DMS79 (cell line): ENCODE results near the gene SGMS1.
"Not testable (repeated sequence)": the region's sequence is repeated elsewhere in the genome, so short reads cannot be mapped to it uniquely, and the experiment has no call there.

Source experiments
- DNase-seq: peaks from one replicate; lab custom pipeline; 2025; lab: John Stamatoyannopoulos, UW

Gene SGMS1

DNA sequence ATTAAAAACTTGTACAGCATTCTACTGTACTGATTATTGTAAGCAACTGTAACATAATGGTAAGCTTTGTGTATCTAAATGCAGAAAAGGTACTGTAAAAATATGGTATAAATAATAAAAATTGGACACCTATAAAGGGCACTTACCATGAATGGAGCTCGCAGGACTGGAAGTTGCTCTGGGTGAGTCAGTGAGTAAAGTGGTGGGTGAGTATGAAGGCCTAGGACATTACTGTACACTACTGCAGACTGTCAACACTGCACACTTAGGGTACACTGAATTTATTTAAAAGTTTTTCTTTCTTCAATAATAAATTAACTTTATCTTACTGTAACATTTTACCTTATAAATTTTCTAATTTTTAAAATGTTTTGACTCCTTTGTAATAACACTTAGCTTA is 253.8 kb downstream of the SGMS1 start:
- DNase-seq, result no peak

DNA sequence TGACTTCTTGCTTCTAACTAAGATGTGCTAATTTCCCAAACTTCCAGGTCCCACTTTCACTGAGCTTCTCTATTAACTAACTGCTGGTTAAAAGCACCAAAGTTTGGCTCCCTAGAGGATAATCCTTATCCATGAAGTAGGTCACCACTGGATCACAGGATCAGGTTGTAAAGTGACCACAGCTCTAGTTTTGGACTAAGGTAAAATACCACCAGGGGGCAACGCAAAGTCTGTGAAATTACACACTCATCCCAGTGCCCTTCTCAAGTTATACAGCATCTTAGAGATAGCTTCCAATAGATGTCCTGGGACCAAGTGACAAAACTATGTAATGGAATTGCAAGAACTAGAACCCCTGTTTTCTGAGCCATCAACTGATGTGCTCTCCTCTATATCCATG is 256.0 kb downstream of the SGMS1 start:
- DNase-seq, result no peak

DNA sequence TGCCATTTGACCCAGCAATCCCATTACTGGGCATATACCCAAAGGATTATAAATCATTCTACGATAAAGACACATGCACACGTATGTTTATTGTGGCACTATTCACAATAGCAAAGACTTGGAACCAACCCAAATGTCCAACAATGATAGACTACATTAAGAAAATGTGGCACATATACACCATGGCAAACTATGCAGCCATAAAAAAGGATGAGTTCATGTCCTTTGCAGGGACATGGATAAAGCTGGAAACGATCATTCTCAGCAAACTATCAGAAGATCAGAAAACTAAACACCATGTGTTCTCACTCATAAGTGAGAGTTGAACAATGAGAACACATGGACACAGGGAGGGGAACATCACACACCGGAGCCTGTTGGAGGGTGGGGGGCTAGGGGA is 257.3 kb downstream of the SGMS1 start:
- DNase-seq, result not testable (repeated sequence)

DNA sequence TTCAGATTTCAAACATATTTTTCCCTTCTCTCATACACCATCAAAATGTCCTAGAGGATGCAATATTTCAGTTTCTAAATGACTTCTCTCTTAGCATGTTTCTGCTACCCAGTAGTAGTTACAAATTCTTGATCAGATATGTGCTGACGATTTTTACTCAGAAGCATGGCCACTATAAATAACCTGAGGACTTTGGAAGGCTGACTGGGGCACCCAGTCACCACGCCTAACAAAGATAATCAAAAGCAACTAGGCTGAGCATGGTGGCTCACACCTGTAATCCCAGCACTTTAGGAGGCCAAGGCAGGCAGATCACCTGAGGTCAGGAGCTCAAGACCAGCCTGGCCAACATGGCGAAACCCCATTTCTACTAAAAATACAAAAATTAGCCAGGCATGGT is 259.0 kb downstream of the SGMS1 start:
- DNase-seq, result not testable (repeated sequence)

DNA sequence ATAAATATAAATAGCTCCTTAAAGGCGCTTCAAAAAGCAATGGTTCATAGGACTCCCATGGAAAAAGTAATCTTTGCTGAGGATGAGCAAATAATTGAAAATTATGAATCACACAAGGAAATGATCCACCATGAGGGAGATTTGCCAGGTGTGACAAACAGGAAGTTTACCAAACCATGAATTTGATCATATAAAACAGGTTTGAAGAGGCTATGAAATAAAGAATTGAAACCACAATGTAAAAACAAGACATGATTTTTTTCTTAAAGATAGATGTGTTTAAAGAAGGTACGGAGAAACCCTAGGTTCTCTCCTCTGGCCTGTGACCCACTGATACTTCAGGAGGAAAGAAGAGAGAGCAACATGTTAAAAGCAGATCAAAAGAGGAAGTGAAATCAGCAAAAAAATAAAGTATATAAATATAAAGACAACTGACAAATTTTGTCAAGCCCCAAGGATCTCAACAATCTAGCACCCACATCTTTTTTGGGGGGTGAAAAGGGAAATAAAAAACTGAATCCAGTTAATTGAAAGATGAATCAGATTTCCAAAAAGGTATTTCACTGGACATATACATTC is 261.1 kb downstream of the SGMS1 start:
- no peak for DNase-seq

DNA sequence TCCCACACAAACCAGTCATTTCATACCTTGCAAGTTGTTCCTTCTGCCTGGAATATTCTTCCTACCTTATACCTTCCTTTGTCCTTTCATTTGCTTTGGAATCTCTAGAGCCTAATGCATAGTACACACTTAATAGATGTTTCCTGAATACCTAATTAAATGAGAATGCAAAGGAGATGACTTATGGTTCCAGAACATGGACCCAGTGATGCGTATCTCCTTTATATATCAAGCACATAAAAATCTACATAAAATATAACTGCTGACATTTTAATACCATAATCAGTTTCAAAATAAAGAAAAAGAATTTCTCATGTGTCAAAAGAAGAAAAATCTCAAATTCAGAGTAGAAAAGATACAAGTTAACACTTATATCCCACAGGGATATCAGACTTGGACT is 261.8 kb downstream of the SGMS1 start:
- DNase-seq, result no peak

DNA sequence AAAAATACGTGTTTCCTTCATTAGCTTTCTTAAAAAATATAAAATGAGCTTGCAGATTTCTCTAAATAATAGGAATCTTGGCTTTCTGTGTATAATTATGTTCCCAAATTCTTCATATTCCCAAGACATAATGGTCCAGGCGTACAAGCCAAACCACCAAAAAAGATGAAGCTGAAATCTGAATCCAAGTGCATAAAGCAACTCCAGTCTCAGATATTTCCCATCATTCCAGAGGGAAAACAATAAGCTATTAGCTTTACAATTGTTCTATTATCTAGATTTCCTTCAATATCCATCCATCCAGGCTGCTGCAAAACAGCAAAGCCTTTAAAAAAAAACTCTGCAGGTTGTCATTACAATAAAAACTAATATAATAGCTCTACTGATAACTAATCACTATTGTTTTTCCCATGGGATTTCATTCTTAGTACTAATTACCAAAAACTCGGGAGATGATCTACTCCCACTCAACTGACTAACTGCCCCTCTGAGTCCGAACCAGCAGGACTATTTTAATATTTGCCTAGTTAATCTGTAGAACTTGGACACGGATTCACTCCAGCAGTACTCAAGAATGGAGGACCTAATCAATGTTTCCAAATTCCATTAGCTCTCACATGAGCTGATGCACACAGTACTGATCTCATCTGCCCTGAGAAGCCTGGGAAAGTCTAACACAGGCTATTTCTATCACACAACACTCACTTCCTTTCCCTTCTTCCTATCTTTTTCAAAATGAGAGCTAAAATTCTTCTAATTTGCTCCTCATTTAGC is 263.5 kb downstream of the SGMS1 start:
- DNase-seq, result no peak

DNA sequence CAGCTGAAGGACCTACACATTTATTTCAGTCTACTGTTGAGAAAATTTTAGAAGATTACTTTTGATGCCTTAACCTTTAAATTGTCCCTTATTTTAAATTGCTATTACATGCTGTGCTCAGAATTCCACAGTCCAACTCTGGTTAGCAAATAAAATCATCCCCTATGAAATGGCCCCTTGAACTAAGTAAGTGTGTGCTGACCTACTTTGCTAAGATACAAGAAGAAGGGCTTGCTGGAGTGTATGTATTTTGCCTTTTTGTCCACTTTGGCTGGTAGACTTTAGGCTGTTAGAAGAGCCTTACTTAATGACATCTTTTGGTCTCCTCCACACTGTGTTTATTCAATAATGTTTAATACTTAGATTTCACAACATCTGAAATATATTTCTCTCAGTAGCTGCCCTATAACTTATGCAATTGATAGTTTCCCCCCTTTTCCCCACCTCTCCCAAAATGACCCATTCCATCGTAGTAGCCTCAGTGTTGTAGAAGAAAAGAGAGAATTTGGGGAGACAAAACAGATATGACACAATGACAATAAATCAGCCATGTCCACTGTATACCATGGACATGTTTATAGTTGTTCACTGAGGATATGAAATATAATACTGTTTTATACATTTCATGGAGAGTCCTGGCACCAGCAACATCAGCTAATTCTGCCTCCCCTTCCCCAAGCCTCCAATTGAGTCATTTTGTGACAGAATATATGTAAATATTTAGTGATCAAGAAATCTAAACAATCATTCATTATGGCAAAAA is 264.6 kb downstream of the SGMS1 start:
- DNase-seq, result no peak

DNA sequence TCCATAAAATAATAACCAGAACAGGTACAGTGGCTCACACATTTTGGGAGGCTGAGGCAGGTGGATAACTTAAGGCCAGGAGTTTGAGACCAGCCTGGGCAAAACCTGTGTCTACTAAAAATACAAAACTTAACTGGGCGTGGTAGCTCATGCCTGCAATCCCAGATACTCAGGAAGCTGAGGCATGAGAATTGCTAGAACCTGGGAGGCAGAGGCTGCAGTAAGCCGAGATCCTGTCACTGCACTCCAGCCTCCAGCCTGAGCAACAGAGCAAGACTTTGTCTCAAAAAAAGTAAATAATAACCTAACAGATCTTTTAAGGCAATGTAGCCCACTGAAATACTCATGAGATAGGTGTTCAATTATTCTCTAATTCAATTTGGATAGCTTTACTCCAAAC is 265.3 kb downstream of the SGMS1 start:
- no peak for DNase-seq

DNA sequence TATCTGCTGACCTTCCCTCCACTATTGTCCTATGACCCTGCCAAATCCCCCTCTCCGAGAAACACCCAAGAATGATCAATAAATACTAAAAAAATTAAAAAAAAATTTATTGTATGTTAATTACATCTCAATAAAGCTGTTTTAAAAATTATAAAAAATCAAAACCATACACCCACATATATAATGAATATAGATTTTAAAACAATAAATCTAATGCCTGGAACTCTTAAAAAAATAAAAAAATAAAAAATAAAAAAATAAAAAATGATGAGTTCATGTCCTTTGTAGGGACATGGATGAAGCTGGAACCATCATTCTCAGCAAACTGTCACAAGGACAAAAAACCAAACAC is 267.3 kb downstream of the SGMS1 start:
- DNase-seq, result not testable (repeated sequence)

DNA sequence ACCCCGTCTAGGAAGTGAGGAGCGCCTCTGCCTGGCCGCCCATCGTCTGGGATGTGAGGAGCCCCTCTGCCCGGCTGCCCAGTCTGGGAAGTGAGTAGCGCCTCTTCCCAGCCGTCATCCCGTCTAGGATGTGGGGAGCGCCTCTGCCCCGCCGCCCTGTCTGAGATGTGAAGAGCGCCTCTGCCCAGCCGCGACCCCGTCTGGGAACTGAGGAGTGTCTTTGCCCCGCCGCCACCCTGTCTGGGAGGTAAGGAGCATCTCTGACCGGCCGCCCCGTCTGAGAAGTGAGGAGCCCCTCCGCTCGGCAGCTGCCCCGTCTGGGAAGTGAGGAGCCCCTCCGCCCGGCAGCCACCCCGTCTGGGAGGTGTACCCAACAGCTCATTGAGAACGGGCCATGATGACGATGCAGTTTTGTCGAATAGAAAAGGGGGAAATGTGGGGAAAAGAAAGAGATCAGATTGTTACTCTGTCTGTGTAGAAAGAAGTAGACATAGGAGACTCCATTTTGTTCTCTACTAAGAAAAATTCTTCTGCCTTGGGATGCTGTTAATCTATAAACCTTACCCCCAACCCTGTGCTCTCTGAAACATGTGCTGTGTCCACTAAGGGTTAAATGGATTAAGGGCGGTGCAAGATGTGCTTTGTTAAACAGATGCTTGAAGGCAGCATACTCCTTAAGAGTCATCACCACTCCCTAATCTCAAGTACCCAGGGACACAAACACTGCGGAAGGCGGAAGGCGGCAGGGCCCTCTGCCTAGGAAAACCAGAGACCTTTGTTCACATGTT is 267.9 kb downstream of the SGMS1 start:
- DNase-seq, result not testable (repeated sequence)

DNA sequence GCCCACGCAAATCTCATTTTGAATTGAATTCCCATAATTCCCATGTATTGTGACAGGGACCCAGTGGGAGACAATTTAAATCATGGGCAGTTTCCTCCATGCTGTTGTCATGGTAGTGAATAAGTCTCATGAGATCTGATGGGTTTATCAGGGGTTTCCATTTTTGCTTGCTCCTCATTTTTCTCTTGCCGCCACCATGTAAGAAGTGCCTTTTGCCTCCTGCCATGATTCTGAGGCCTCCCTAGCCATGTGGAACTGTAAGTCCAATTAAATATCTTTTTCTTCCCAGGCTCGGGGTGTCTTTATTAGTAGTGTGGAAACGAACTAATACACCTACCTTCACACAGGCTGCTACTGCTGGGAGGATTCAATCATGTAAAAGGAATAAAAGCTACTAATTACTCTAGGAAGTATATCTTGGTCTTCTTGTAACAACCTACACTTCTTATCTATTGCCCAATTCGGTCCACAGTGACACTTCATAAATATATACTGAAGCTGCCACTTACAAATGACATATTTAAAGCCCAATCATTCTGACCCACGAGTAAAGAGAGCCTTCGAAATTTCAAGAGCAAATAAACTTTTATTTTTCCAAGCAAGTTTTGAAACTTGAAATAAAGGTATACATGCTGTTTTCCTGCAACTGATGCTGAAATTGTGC is 272.1 kb downstream of the SGMS1 start:
- no peak for DNase-seq

DNA sequence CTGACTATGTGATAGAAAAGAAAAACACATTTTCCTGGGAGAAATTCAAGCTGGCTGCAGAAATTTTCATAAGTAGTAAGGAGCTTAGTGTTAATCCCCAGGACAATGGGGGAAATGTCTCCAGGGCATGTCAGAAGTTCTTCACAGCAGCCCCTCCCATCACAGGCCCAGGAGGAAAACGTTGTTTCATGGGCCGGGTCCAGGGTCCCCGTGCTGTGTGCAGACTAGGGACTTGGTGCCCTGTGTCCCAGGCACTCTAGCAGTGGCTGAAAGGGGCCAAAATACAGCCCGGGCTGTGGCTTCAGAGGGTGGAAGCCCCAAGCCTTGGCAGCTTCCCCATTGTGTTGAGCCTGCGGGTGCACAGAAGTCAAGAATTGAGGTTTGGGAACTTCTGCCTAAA is 273.4 kb downstream of the SGMS1 start:
- no peak for DNase-seq

DNA sequence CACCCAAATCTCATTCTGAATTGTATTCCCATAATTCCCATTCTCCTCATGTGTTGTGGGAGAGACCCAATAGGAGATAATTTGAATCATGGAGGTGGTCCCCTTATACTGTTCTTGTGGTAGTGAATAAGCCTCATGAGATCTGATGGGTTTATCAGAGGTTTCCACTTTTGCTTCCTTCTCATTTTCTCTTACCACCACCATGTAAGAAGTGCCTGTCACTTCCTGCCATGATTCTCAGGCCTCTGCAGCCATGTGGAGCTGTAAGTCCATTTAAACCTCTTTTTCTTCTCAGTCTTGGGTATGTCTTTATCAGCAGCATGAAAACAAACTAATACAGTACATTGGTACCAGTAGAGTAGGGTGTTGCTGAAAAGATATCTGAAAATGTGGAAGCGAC is 274.2 kb downstream of the SGMS1 start:
- DNase-seq, result no peak

DNA sequence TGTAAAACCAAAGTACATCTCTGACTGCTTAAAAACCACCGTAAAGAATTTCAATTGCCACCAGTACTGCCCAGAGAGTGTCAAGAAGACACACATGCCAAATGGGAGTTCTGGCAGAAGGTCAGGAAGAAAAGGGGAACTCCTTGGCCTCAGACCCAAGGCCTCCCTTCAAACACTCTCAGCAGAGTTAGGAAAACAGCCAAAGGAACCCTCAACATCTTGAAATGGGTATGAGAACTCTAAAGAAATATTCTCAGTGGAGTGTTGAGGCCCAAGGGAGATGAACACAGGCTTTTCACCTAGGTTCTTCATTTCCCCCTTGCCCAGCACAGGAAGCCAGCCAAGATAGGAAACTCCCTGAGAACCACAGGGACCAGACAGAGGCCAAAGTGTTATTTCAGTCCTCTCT is 276.4 kb downstream of the SGMS1 start:
- DNase-seq, result no peak

DNA sequence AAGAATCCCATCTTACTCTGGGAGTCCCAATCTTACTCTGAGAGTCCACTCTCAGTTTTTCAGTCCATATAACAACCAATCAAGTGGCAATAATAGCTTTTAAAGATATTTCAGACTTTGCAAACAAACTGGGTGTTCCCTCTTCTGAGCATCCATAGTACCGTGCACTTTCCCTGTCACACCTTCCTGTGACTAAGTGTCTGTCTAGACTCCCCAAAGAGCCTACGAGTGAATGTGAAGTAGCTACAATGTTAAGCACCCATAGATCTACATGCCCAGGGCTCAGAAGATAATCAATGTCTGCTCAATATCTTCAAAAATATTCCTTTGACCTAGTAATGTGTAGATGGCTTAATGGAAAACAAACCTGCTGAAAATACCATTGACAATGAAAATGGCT is 276.8 kb downstream of the SGMS1 start:
- DNase-seq, result no peak

DNA sequence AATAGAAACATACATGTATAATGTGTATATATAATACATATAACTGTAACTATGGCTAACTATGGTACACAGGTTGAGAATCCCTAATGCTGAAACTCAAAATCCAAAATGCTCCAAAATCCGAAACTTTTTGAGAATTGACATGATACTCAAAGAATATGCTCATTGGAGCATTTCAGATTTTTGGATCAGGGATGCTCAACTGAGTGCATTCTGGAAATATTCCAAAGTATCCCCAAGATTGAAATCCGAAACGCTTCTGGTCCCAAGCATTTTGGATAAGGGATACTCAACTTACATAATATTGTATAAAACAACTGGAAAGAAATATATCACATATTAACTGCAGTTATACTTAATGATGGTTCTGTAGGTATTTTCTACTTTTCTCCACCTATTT is 278.2 kb downstream of the SGMS1 start:
- no peak for DNase-seq

DNA sequence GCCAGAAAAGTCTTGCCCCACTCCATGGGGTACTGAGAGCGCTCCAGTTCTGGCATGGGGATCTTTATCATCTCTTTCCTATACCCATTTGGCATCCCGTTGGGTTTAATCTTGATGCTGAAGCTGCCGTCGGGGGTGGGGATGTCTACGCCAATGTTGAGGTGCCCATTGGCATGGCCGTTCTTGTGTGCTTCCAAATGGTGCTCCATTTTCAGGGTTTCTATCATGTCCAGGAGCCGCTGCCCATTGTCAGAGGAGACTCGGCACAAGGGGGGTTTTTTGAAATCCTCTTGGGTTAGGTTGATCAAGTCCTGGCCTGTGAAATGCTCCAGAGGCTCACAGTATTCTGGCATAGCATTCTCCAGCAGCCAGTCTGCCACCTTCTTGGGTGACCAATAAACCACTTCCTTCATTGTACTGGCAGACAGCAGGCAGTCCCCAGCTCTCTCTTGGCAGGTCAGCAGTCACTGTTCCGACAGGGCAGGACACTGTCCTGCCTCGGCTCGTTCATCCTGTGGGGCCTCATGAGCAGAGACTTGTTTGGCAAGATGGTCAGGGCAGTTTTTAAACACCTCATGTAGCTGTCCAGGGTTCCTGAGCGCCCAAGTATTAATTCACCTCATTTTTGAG is 279.9 kb downstream of the SGMS1 start:
- DNase-seq, result no peak

DNA sequence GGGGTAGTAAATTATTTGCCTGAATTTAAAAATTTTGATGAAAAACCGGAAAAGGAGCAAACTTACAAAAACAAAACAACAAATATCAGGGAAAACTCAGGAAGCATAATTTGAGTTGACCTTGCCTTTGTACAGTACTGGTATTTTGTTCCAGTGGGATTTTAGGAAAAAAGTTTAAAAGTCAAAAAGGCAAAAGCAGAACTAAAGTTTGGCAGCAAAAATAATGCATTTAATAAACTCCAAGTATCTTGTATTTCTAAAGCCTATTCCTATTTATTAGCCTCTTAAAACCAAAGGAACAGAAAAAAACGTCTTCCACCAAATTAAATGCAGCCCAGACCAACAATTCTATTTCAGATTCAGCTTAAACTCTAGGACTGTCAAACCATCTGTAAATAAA is 281.8 kb downstream of the SGMS1 start:
- DNase-seq, result no peak

DNA sequence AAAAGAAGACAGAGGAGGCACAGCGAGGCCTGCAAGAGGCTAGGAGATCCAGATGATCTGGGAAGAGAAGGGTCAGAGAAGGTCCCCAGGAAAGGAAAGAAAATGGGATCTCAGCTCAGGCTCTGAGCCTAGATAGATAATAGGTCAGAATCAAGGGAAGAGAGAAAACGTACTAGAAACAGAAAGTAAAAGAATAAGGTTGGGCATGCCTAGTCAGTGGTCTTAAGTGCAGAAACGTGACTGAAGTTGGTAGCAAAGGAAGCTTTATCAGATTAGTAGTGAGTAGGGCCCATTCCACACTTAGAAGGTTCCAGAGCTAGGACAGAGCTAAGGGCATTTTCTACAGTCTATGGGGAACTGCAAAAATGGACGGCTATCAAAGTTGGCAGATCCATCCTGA is 287.6 kb downstream of the SGMS1 start:
- DNase-seq, result no peak

DNA sequence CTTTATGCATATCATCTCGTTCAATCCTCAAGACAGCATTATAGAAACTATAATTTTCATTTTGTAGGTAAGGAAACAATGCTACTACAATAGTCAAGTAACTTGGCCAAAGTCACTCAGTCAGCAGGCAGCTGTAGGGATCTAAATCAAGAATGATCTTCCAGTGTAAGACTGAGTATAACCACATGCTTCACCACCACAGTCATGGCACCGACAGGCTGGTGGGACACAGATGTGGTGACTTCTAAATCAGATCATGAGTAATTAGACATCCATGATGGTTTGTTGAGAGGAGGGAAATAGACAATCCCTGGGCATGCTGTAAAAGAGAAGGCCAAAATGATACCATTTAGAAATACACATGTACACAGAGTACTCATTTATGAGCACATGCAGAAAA is 288.4 kb downstream of the SGMS1 start:
- no peak for DNase-seq

DNA sequence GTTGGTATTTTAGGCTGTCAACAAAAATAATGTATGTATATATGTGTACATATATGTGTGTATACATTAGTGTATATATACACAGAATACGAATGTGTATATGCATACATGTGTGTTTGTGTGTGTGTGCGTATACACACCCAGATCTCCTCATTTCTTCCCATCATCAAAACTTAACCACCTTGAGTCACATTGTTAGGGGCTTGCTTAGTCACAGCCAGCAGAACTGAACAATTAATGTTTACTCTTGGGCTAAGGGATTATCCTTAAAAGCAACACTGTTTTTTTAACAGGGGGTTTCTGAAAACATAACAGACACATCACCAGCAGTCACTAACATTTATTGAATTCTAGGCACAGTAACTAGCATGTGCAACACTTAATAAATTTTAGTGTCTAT is 289.5 kb downstream of the SGMS1 start:
- DNase-seq, result no peak
